SK-N-SH treated with all-trans-retinoic acid at 6 μM for 48 hours (cell line): Measurements from ENCODE around the gene ITCH.
"Not testable (repeated sequence)": the region's sequence is repeated elsewhere in the genome, so short reads cannot be mapped to it uniquely, and the experiment has no call there.

Source experiments
- ATAC-seq: fragments of 200-7000 bp; cut with Tn5 transposase; 3 replicates; pipeline ENCODE4 v1.9.1; 2020; ENCODE audit warnings: mild to moderate bottlenecking, moderate library complexity
- ARNTL ChIP-seq: fragments of 450-650 bp; formaldehyde crosslinking; IDR thresholded peaks from 2 replicates; pipeline ENCODE4 v1.5.0; 2020; ENCODE audit warnings: low read depth, mild to moderate bottlenecking, moderate library complexity, borderline replicate concordance
- CSDC2 ChIP-seq: fragments of 250-450 bp; sonication (Bioruptor Pico); IDR thresholded peaks from 2 replicates; pipeline ENCODE4 v1.5.0; 2020; ENCODE audit warnings: mild to moderate bottlenecking, moderate library complexity
- CSRNP3 ChIP-seq: fragments of 250-450 bp; sonication (Bioruptor Pico); IDR thresholded peaks from 2 replicates; pipeline ENCODE4 v1.5.1; 2021; ENCODE audit warnings: mild to moderate bottlenecking, moderate library complexity
- ESRRG ChIP-seq: fragments of 250-450 bp; sonication (Bioruptor Pico); IDR thresholded peaks from 2 replicates; pipeline ENCODE4 v1.6.1; 2021; ENCODE audit warnings: mild to moderate bottlenecking
- GLIS3 ChIP-seq: fragments of 250-450 bp; sonication (Bioruptor Pico); IDR thresholded peaks from 2 replicates; pipeline ENCODE4 v1.5.0; 2020; ENCODE audit warnings: mild to moderate bottlenecking, moderate library complexity
- ISL1 ChIP-seq: fragments of 250-450 bp; sonication (Bioruptor Pico); IDR thresholded peaks from 2 replicates; pipeline ENCODE4 v2.1.2; 2022; ENCODE audit warnings: mild to moderate bottlenecking, moderate library complexity
- OSR1 ChIP-seq: fragments of 250-450 bp; sonication (Bioruptor Pico); IDR thresholded peaks from 2 replicates; pipeline ENCODE4 v1.8.0; 2022; ENCODE audit warnings: moderate library complexity, mild to moderate bottlenecking, inconsistent platforms
- POU6F1 ChIP-seq: fragments of 250-450 bp; sonication (Bioruptor Pico); IDR thresholded peaks from 2 replicates; pipeline ENCODE4 v1.8.0; 2021; ENCODE audit warnings: low read depth, mild to moderate bottlenecking, moderate library complexity, borderline replicate concordance
- PPARA ChIP-seq: fragments of 250-450 bp; sonication (Bioruptor Pico); IDR thresholded peaks from 2 replicates; pipeline ENCODE4 v1.5.0; 2020; ENCODE audit warnings: mild to moderate bottlenecking, borderline replicate concordance
- RARB ChIP-seq: fragments of 250-450 bp; sonication (Bioruptor Pico); IDR thresholded peaks from 2 replicates; pipeline ENCODE4 v1.8.0; 2021; ENCODE audit warnings: mild to moderate bottlenecking, moderate library complexity
- SNAI2 ChIP-seq: fragments of 250-450 bp; sonication (Bioruptor Pico); IDR thresholded peaks from 2 replicates; pipeline ENCODE4 v1.5.0; 2020; ENCODE audit warnings: mild to moderate bottlenecking, moderate library complexity
- TCF4 ChIP-seq: fragments of 250-450 bp; sonication (Bioruptor Pico); IDR thresholded peaks from 2 replicates; pipeline ENCODE4 v1.8.0; 2021; ENCODE audit warnings: mild to moderate bottlenecking, moderate library complexity, borderline replicate concordance
- TOX ChIP-seq: fragments of 250-450 bp; sonication (Bioruptor Pico); IDR thresholded peaks from 2 replicates; pipeline ENCODE4 v1.8.0; 2021; ENCODE audit warnings: mild to moderate bottlenecking, moderate library complexity, borderline replicate concordance
- TSHZ2 ChIP-seq: fragments of 250-450 bp; sonication (Bioruptor Pico); IDR thresholded peaks from 2 replicates; pipeline ENCODE4 v1.5.0; 2020; ENCODE audit warnings: mild to moderate bottlenecking, moderate library complexity
- ZC3H10 ChIP-seq: fragments of 250-450 bp; sonication (Bioruptor Pico); IDR thresholded peaks from 2 replicates; pipeline ENCODE4 v1.5.1; 2021; ENCODE audit warnings: mild to moderate bottlenecking, moderate library complexity
- ZFP3 ChIP-seq: fragments of 250-450 bp; sonication (Bioruptor Pico); IDR thresholded peaks from 2 replicates; pipeline ENCODE4 v1.5.0; 2020; ENCODE audit warnings: mild to moderate bottlenecking, moderate library complexity
- ZFP30 ChIP-seq: fragments of 450-650 bp; formaldehyde crosslinking; IDR thresholded peaks from 2 replicates; pipeline ENCODE4 v1.5.0; 2022; ENCODE audit warnings: mild to moderate bottlenecking, moderate library complexity
- ZNF70 ChIP-seq: fragments of 450-650 bp; formaldehyde crosslinking; IDR thresholded peaks from 2 replicates; pipeline ENCODE4 v1.5.0; 2020; ENCODE audit warnings: mild to moderate bottlenecking, moderate library complexity
- ZNF8 ChIP-seq: fragments of 450-650 bp; formaldehyde crosslinking; IDR thresholded peaks from 2 replicates; pipeline ENCODE4 v1.5.0; 2020; ENCODE audit warnings: mild to moderate bottlenecking, moderate library complexity
- TF ChIP-seq, protein P1 (sequence below): fragments of 250-450 bp; sonication (Bioruptor Pico); IDR thresholded peaks from 2 replicates; pipeline ENCODE4 v1.5.1; 2020; ENCODE audit warnings: low read depth, mild to moderate bottlenecking, moderate library complexity
- TF ChIP-seq, protein P2 (sequence below): fragments of 250-450 bp; sonication (Bioruptor Pico); IDR thresholded peaks from 2 replicates; pipeline ENCODE4 v1.8.0; 2020; ENCODE audit warnings: mild to moderate bottlenecking, moderate library complexity, borderline replicate concordance

The ITCH gene

DNA sequence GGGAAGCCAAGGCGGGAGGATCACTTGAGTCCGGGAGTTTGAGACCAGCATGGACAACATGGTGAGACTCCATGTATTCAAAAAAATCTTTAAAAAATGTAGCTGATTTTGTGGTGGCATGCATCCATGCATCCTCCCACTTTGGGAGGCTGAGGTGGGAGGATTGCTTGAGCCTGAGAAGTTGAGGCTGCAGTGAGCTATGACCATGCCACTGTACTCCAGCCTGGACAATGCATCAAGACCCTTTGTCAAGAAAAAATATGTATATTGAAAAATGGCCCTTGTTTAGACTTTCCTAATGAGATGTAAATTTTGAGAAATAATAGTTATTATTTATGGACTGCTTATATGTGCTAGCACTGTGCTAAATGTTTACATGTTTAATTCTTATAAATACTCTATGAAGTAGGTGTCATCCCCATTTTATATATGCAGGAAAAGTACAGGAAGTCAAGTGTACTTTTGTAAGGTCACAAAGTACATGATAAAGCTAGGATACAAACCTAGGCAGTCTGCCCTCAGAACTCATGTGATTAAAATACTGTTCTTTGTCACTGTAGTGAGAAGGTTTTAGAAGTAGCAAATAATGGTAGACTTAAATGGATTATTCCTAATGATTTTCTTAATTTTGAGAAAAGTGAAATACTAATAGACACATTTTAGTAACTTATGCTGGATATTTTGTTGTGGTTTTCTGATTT is 58.8 kb downstream of the ITCH start (continued):
- TF ChIP-seq CSRNP3 (CRISPR knock-in tag) = no peak
- TF ChIP-seq RARB (CRISPR knock-in tag) = no peak
- TF ChIP-seq, protein P1, sequence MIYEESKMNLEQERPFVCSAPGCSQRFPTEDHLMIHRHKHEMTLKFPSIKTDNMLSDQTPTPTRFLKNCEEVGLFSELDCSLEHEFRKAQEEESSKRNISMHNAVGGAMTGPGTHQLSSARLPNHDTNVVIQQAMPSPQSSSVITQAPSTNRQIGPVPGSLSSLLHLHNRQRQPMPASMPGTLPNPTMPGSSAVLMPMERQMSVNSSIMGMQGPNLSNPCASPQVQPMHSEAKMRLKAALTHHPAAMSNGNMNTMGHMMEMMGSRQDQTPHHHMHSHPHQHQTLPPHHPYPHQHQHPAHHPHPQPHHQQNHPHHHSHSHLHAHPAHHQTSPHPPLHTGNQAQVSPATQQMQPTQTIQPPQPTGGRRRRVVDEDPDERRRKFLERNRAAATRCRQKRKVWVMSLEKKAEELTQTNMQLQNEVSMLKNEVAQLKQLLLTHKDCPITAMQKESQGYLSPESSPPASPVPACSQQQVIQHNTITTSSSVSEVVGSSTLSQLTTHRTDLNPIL (CRISPR knock-in tag) = no peak
- no peak for TF ChIP-seq ZNF70
- TF ChIP-seq, all 23 proteins: peak for 0

DNA sequence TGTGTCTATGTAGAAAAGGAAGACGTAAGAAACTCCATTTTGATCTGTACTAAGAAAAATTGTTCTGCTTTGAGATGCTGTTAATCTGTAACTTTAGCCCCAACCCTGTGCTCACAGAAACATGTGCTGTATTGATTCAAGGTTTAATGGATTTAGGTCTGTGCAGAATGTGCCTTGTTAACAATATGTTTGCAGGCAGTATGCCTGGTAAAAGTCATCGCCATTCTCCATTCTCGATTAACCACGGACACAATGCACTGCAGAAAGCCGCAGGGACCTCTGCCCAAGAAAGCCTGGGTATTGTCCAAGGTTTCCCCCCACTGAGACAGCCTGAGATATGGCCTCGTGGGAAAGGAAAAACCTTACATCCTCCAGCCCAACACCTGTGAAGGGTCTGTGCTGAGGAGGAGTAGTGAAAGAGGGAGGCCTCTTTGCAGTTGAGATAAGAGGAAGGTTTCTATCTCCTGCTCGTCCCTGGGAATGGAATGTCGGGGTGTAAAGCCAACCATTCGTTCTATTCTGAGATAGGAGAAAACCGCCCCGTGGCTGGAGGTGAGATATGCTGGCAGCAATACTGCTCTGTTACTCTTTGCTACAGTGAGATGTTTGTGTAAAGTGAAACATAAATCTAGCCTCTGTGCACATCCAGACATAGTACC is 62.1 kb downstream of the ITCH start:
- ATAC-seq = not testable (repeated sequence)

GRCh38 chr20:34426026-34426425 is 63.0 kb downstream of the ITCH start:
- TF ChIP-seq ZC3H10 (CRISPR knock-in tag) = no peak
- TF ChIP-seq SNAI2 (CRISPR knock-in tag) = no peak
- TF ChIP-seq POU6F1 = no peak
- TF ChIP-seq ISL1 (CRISPR knock-in tag) = no peak
- TF ChIP-seq CSDC2 = no peak
- TF ChIP-seq, all 23 proteins: peak for 0
- ATAC-seq = no peak

- no peak for TF ChIP-seq CSDC2
- no peak for TF ChIP-seq ARNTL (CRISPR knock-in tag)
- no peak for TF ChIP-seq PPARA (CRISPR knock-in tag)
- no peak for TF ChIP-seq ZC3H10 (CRISPR knock-in tag)
- no peak for TF ChIP-seq OSR1 (CRISPR knock-in tag)
- TF ChIP-seq POU6F1 = no peak
- no peak for TF ChIP-seq ZFP3 (CRISPR knock-in tag)
- TF ChIP-seq, protein P2, sequence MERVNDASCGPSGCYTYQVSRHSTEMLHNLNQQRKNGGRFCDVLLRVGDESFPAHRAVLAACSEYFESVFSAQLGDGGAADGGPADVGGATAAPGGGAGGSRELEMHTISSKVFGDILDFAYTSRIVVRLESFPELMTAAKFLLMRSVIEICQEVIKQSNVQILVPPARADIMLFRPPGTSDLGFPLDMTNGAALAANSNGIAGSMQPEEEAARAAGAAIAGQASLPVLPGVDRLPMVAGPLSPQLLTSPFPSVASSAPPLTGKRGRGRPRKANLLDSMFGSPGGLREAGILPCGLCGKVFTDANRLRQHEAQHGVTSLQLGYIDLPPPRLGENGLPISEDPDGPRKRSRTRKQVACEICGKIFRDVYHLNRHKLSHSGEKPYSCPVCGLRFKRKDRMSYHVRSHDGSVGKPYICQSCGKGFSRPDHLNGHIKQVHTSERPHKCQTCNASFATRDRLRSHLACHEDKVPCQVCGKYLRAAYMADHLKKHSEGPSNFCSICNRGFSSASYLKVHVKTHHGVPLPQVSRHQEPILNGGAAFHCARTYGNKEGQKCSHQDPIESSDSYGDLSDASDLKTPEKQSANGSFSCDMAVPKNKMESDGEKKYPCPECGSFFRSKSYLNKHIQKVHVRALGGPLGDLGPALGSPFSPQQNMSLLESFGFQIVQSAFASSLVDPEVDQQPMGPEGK (CRISPR knock-in tag) = no peak
- no peak for TF ChIP-seq ISL1 (CRISPR knock-in tag)
- no peak for TF ChIP-seq TOX
- TF ChIP-seq ZNF8 (CRISPR knock-in tag) = no peak
- no peak for TF ChIP-seq TCF4 (CRISPR knock-in tag)
- TF ChIP-seq ZFP30 (CRISPR knock-in tag) = no peak
- no peak for TF ChIP-seq CSRNP3 (CRISPR knock-in tag)
- no peak for TF ChIP-seq TSHZ2 (CRISPR knock-in tag)
- TF ChIP-seq GLIS3 (CRISPR knock-in tag) = no peak
- TF ChIP-seq ESRRG = no peak
- TF ChIP-seq, protein P1 (CRISPR knock-in tag) = no peak
- no peak for ATAC-seq
Observed at GRCh38 chr20:34427331-34427730, 64.3 kb downstream of the ITCH start.
